HAP-1 (cell line): ENCODE data around the gene ZFAND2B.

Experiments used
- DNase-seq, 2 experiments: peaks; one replicate each; pipeline ENCODE4 v3.0.0-alpha.2; 2016 to 2020; ENCODE audit warnings: low spot score in 2 of 2
- H3K27me3 ChIP-seq: fragments of 250-450 bp; sonication (Bioruptor Pico); 2 replicates; pipeline ENCODE4 v1.5.1; 2020; ENCODE audit warnings: low read depth, mild to moderate bottlenecking, moderate library complexity
- H3K36me3 ChIP-seq: fragments of 250-450 bp; sonication (Bioruptor Pico); replicated peaks from 2 replicates; pipeline ENCODE4 v1.5.1; 2020; ENCODE audit warnings: mild to moderate bottlenecking
- H3K4me1 ChIP-seq: fragments of 250-450 bp; sonication (Bioruptor Pico); 2 replicates; pipeline ENCODE4 v1.5.1; 2020; ENCODE audit warnings: mild to moderate bottlenecking
- H3K4me3 ChIP-seq: fragments of 250-450 bp; sonication (Bioruptor Pico); 2 replicates; pipeline ENCODE4 v1.5.1; 2020; ENCODE audit warnings: mild to moderate bottlenecking, moderate library complexity
- H3K9me3 ChIP-seq: fragments of 250-450 bp; sonication (Bioruptor Pico); 2 replicates; pipeline ENCODE4 v1.5.1; 2020; ENCODE audit warnings: mild to moderate bottlenecking, moderate library complexity
- in situ Hi-C: fragments of 300-500 bp; cut with MboI; formaldehyde crosslinking; loops from 3 replicates; pipeline ENCODE4 v1.14.3; 2020; ENCODE audit warnings: low sequenced_read_pairs, inconsistent platforms, mixed read lengths

The ZFAND2B gene

DNA sequence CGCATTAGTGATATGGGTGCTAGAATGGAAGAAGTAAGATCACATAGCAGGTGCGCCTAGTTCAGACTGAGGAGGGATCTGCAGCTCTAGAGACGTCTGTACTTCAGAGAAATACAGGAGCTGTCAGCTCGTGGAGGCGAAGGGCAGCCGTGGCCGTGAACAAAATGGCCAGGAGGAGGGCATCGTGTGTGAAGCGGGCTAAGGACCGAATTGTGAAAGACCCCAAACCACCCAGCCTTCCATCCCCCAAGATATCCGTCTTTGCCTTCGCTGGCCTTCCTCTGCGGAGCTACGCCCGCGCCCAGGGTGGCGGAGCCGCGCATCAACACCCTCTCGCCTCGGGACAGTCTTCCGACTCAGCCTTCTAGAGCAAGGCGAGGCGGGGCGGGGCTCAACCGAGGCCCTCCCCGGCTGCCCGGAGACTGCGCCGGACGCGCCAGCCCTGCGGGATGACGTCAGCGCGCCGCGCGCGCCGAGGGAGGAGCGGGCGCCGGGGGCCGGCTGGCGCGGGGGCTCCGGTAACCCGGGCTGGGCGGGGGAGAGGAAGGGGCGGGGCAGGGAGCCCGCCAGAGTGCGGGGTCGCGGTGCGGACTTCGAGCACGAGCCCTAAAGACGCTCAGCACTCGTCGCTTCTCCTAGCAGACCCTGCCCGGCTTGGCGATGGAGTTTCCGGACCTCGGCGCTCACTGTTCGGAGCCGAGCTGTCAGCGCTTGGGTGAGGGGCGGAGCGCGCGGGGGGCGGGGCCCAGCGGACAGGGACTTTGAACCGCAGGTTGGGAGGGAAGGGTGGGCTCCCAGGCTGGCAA is at the start of gene ZFAND2B:
ZFAND2B (plus strand) TSS at position 455 of the 806 bp plus-strand sequence; CDS start at position 661, 206 bp downstream.
- peak; percentile 88 to 95 for DNase-seq
- Histone ChIP-seq H3K4me1 (peaks cover 11% of the 10 kb centered on the region), H3K4me3 (peak within 1 kb of the TSS; percentile 65), H3K9me3 (0 out of 2 replicates have a peak, but pooled peaks cover 2% of the 10 kb centered on the region), H3K27me3 (no peaks in the 10 kb centered on the region), H3K36me3 (peaks cover 8% of the 10 kb centered on the region; the same call in 1 of the 2 replicates)
- in situ Hi-C loops, result no loop called here

GRCh38 chr2:219157396-219157795 is 49.2 kb upstream of the ZFAND2B start:
- H3K4me1 ChIP-seq, result peaks cover 17% of the 10 kb centered on the region
- peak; percentile 22 to 56 for DNase-seq
- H3K36me3 ChIP-seq, result peaks cover 3% of the 10 kb centered on the region; the same call in 1 of the 2 replicates
- H3K27me3 ChIP-seq, result no peaks in the 10 kb centered on the region
- no peak overlapping the region for H3K4me3 ChIP-seq
- in situ Hi-C loops, result loop anchor here (10.0 kb wide), 1 partner anchor 103 kb away; no protein-coding TSS in a partner anchor
- H3K9me3 ChIP-seq, result no peaks in the 10 kb centered on the region

DNA sequence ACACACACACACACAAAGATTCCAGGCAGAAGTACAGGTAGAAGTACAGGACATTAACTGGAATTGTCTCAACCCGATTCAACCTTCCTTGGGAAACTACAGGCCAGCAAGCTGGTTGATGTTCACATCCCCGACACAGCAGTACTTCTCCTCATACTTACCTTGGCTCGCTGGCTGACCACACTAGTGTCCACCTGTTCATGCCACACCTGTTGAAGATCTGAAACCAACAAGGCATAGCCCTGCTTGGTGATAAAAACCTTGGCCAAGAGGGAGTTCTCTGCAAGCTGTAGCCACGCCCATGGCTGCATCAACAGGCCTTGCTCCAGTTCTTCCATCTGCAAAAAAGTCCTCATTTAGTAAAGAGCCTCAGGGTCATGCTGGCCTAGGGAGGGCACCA is 48.6 kb upstream of the ZFAND2B start:
- no peak for DNase-seq
- Histone ChIP-seq H3K4me3 (no peak overlapping the region), H3K27me3 (no peaks in the 10 kb centered on the region), H3K36me3 (peaks cover 3% of the 10 kb centered on the region; the same call in 1 of the 2 replicates), H3K4me1 (peaks cover 17% of the 10 kb centered on the region), H3K9me3 (no peaks in the 10 kb centered on the region)
- in situ Hi-C loops, result loop anchor here (10.0 kb wide), 1 partner anchor 103 kb away; no protein-coding TSS in a partner anchor

GRCh38 chr2:219158586-219158985 is 48.0 kb upstream of the ZFAND2B start:
- no peak for DNase-seq
- H3K4me1 ChIP-seq, result peaks cover 17% of the 10 kb centered on the region
- in situ Hi-C loops, result loop anchor here (10.0 kb wide), 1 partner anchor 104 kb away; no protein-coding TSS in a partner anchor
- peaks cover 3% of the 10 kb centered on the region; the same call in 1 of the 2 replicates for H3K36me3 ChIP-seq
- no peak overlapping the region for H3K4me3 ChIP-seq
- no peaks in the 10 kb centered on the region for H3K27me3 ChIP-seq
- no peaks in the 10 kb centered on the region for H3K9me3 ChIP-seq

- Histone ChIP-seq H3K4me3 (peak overlapping the region; percentile 62), H3K4me1 (peaks cover 17% of the 10 kb centered on the region), H3K9me3 (no peaks in the 10 kb centered on the region), H3K36me3 (no peaks in the 10 kb centered on the region), H3K27me3 (no peaks in the 10 kb centered on the region)
- in situ Hi-C loops, result loop anchor here (5.0 to 10.0 kb wide), 2 partner anchors 105 to 138 kb away; no protein-coding TSS in a partner anchor
- DNase-seq, result no peak
These were observed 46.8 kb upstream of the ZFAND2B start for GRCh38 chr2:219159771-219160185.

DNA sequence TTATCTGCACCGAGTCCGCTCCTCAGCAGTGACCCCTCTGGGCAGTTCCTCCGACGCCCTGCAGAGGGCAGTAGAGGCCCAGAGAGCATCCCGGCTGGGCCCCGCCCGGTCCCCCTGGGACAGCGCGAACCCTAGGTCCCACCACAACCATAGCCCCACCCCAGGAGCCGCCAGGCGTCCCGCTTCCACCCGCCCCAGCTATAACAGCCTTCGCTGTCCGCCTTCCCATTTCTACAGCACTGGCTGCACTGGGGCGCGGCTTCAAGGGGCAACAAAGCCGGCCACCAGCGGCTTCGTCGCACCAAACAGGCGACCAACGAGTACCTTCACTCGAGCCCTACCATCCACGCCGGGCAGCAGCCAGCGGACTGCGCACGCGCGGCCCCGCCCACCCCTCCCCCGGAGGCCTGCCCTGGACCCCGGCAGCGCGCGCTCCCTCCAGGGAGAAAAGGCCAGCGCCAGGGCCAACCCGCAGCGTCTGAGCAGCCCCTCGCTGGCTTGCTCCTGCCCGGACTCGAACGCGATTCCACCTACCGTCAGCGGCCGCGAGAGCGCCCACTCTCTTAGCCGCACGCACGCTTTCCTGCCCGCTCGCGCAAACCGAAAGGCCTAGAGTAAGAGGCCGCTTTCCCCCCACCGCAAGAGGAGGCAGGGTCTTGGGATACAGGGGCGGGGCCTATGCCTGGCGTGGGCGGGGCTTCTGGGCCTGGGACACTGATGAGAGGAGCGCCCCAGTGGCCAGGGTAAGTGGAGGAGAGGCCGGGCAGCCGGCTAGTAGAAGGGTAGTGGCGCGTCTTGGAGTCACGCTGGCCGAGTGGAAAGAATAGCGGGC is 46.2 kb upstream of the ZFAND2B start, which contains the start of gene NHEJ1:
NHEJ1 (minus strand) TSS at position 630 of the 832 bp plus-strand sequence. CDS start 2,453 bp downstream, outside the sequence.
- Histone ChIP-seq H3K4me1 (peaks cover 17% of the 10 kb centered on the region), H3K27me3 (no peaks in the 10 kb centered on the region), H3K36me3 (no peaks in the 10 kb centered on the region), H3K4me3 (peak within 1 kb of the TSS; percentile 62), H3K9me3 (no peaks in the 10 kb centered on the region)
- peak; percentile 82 to 98 for DNase-seq
- in situ Hi-C loops, result loop anchor here (5.0 kb wide), 1 partner anchor 137 kb away; no protein-coding TSS in a partner anchor

DNA sequence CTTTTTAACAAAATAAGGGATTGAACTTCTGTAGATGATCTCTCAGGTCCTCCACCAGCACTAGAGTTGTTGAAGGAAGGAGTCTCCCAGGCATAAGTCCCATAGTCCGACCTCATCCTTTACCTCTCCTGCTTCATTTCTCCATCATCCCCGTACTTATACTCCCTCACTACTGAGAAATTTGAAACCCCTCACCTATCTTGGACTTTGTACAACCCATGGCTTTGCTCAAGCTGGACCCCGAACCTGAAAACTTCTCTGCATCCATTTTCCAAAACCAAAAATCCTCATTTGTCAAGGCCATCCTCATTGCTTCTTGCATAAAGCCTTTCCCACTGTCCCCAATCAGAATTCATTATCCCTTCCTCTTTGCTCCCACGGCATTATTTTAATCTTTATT is 45.5 kb upstream of the ZFAND2B start:
- in situ Hi-C loops, result loop anchor here (5.0 kb wide), 1 partner anchor 136 kb away; no protein-coding TSS in a partner anchor

GRCh38 chr2:219163156-219163555 is 43.4 kb upstream of the ZFAND2B start:
- Histone ChIP-seq H3K4me3 (no peak overlapping the region), H3K27me3 (no peaks in the 10 kb centered on the region), H3K4me1 (peaks cover 8% of the 10 kb centered on the region), H3K36me3 (no peaks in the 10 kb centered on the region), H3K9me3 (no peaks in the 10 kb centered on the region)
- in situ Hi-C loops, result loop anchor here (5.0 kb wide), 1 partner anchor 134 kb away; no protein-coding TSS in a partner anchor
- DNase-seq, result no peak

More for the DNA sequence above, 45.5 kb upstream of the ZFAND2B start:
- H3K27me3 ChIP-seq, result no peaks in the 10 kb centered on the region
- H3K9me3 ChIP-seq, result no peaks in the 10 kb centered on the region
- H3K4me1 ChIP-seq, result peaks cover 17% of the 10 kb centered on the region
- no peaks in the 10 kb centered on the region for H3K36me3 ChIP-seq
- peak overlapping the region; percentile 62 for H3K4me3 ChIP-seq
- no peak for DNase-seq

DNA sequence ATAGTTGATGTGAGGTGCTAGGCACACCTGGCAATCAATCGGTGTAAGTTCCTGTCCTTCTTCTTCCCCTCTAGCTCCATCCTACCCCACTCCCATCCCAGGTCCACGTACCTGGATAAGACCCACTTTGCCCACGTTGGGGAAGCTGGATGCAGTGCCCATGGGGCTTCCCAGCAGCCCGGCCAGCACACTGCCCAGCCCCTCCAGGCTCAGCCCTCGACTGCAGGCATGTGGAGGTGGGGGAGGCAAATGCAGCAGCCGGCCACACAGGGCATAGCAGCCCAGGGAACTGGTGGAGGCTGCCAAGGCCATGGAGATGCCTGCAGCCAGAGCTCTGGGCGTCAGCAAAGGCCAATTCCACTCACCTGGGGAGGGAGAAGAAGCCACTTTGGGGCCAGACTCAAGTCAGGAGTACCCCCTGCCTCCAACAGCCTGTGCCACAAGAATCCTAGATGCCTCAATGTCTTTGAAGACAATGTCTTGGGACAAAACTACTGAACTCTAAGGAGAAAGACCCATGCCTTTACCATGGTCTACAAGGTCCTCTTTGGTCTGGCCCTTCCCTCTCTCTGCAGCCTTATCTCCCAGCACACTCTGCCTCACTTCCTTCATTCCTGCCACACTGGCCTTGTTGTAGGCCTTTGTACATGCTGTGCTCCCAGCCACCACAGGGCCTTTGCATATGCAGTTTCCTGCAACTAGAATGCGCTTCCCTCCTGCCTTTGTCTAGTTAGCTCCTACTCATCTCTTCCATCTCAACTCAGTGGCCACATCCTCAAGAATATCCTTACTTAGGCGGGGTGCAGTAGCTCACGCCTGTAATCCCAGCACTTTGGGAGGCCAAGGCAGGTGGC is 41.3 kb upstream of the ZFAND2B start:
- no peak overlapping the region for H3K4me3 ChIP-seq
- no peak for DNase-seq
- no peaks in the 10 kb centered on the region for H3K9me3 ChIP-seq
- H3K27me3 ChIP-seq, result no peaks in the 10 kb centered on the region
- peaks cover 5% of the 10 kb centered on the region; the same call in 1 of the 2 replicates for H3K4me1 ChIP-seq
- no peaks in the 10 kb centered on the region for H3K36me3 ChIP-seq
- in situ Hi-C loops, result no loop called here

DNA sequence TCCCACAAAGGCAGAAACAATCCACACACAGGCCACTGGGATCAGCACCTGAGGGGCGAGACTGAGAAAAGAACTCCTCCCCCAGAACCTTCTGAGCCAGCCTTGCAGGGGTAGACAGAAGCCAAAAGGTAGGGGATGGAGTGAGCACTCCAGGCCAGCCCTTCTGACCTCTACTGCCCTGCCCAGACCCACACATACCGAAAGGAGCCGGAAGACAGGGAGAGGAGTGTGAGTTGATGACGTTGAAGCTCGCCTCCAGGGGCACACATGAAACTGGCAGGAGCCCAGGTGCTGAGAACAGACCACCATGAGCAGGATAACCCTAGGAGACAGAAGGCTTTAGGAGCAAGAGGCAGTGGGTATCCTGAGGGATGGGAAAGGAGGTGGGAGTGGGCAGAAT is 38.6 kb upstream of the ZFAND2B start:
- Histone ChIP-seq H3K27me3 (no peaks in the 10 kb centered on the region), H3K36me3 (peaks cover 9% of the 10 kb centered on the region), H3K4me1 (no peaks in the 10 kb centered on the region), H3K9me3 (no peaks in the 10 kb centered on the region), H3K4me3 (no peak overlapping the region)
- DNase-seq, result no peak
- in situ Hi-C loops, result no loop called here

DNA sequence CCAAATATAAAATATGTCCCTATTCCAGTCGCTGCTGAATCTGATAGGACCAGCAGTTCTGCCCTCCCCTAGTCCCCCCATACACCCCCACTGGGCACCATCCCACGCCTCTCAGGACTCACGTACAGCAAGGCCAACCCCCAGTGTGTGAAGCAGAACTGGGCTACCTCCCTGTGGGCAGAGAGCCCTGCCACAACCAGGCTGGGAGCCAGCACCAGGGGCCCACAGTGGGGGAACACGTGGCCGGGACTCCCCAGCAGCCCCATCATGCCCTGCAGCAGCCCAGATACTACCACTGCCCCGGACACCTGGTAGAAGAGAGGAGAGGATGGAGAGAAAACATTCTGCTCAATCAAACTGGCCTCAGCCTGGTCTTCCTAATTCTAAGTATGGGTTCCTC is 38.1 kb upstream of the ZFAND2B start:
- no peaks in the 10 kb centered on the region for H3K27me3 ChIP-seq
- H3K9me3 ChIP-seq, result no peaks in the 10 kb centered on the region
- H3K4me1 ChIP-seq, result no peaks in the 10 kb centered on the region
- in situ Hi-C loops, result no loop called here
- no peak overlapping the region for H3K4me3 ChIP-seq
- no peak for DNase-seq
- H3K36me3 ChIP-seq, result peaks cover 13% of the 10 kb centered on the region

GRCh38 chr2:219168932-219169331 is 37.6 kb upstream of the ZFAND2B start:
- Histone ChIP-seq H3K27me3 (no peaks in the 10 kb centered on the region), H3K36me3 (peaks cover 13% of the 10 kb centered on the region), H3K4me1 (no peaks in the 10 kb centered on the region), H3K4me3 (no peak overlapping the region), H3K9me3 (no peaks in the 10 kb centered on the region)
- in situ Hi-C loops, result no loop called here
- DNase-seq, result no peak
